WTC11 (cell line): ENCODE data around the gene CUL9. TPM values are rescaled to one million over a fixed set of nuclear protein-coding genes. Genes with fewer than 3 reads are reported as not detected.
A peak's percentile ranks its signal among the peaks of the same experiment; 100 is the strongest.

Experiments used
- ATAC-seq: fragments of 200-7000 bp; cut with Tn5 transposase; 2 replicates; pipeline ENCODE4 v1.10.0; 2021; ENCODE audit warnings: mild to moderate bottlenecking, moderate library complexity
- CTCF ChIA-PET: fragments of 300-600 bp; sonication (Branson Sonifier 250); formaldehyde crosslinking; loops from one replicate; lab custom pipeline; 2021; ENCODE audit warnings: antibody characterized with exemption; lab: Charles Lee
- POLR2A ChIA-PET: fragments of 350-600 bp; sonication (Branson Sonifier 250); formaldehyde crosslinking; loops from one replicate; lab custom pipeline; 2021; ENCODE audit warnings: antibody characterized with exemption; lab: Charles Lee
- DNase-seq: peaks from one replicate; pipeline ENCODE4 v3.0.0; 2021; ENCODE audit warnings: low spot score
- H3K27ac Mint-ChIP-seq: 2 replicates; pipeline ENCODE4 v1.8.0; 2021; ENCODE audit warnings: mixed read lengths
- H3K27me3 Mint-ChIP-seq: 2 replicates; pipeline ENCODE4 v1.8.0; 2021; ENCODE audit warnings: low read depth, mild to moderate bottlenecking, moderate library complexity, mixed read lengths
- H3K36me3 Mint-ChIP-seq: 2 replicates; pipeline ENCODE4 v1.8.0; 2021; ENCODE audit warnings: mixed read lengths
- H3K4me1 Mint-ChIP-seq: 2 replicates; pipeline ENCODE4 v1.8.0; 2022; ENCODE audit warnings: mixed read lengths
- H3K4me3 Mint-ChIP-seq: 2 replicates; pipeline ENCODE4 v1.8.0; 2021; ENCODE audit warnings: mild to moderate bottlenecking, moderate library complexity, mixed read lengths
- H3K9me3 Mint-ChIP-seq: 2 replicates; pipeline ENCODE4 v1.8.0; 2021; ENCODE audit warnings: mixed read lengths
- AFF4 ChIP-seq: sonication (generic); formaldehyde crosslinking; IDR thresholded peaks from 2 replicates; pipeline ENCODE4 v1.8.1; 2023; ENCODE audit warnings: mild to moderate bottlenecking, missing genetic modification reagents, borderline replicate concordance
- E2F1 ChIP-seq: sonication (generic); formaldehyde crosslinking; IDR thresholded peaks from 2 replicates; pipeline ENCODE4 v1.8.0; 2022; ENCODE audit warnings: mild to moderate bottlenecking, missing genetic modification reagents
- ETV6 ChIP-seq: sonication (generic); formaldehyde crosslinking; IDR thresholded peaks from 2 replicates; pipeline ENCODE4 v1.8.1; 2022; ENCODE audit warnings: mild to moderate bottlenecking, missing genetic modification reagents
- IRF1 ChIP-seq: sonication (generic); formaldehyde crosslinking; IDR thresholded peaks from 2 replicates; pipeline ENCODE4 v1.8.0; 2023; ENCODE audit warnings: missing genetic modification reagents
- JAZF1 ChIP-seq: fragments of 250-450 bp; sonication (Bioruptor Pico); IDR thresholded peaks from 2 replicates; pipeline ENCODE4 v1.9.0; 2021; ENCODE audit warnings: moderate library complexity, mild to moderate bottlenecking, inconsistent platforms
- MAX ChIP-seq: sonication (generic); formaldehyde crosslinking; IDR thresholded peaks from 2 replicates; pipeline ENCODE4 v1.8.0; 2022; ENCODE audit warnings: mild to moderate bottlenecking, missing genetic modification reagents
- NFATC4 ChIP-seq: fragments of 250-450 bp; sonication (Bioruptor Pico); IDR thresholded peaks from 2 replicates; pipeline ENCODE4 v1.9.0; 2021; ENCODE audit warnings: mild to moderate bottlenecking
- SMAD3 ChIP-seq: sonication (generic); formaldehyde crosslinking; IDR thresholded peaks from 2 replicates; pipeline ENCODE4 v1.8.0; 2022; ENCODE audit warnings: missing genetic modification reagents, mild to moderate bottlenecking, borderline replicate concordance
- SOX15 ChIP-seq: fragments of 250-450 bp; sonication (Bioruptor Pico); IDR thresholded peaks from 2 replicates; pipeline ENCODE4 v1.9.0; 2021; ENCODE audit warnings: mild to moderate bottlenecking
- SP1 ChIP-seq: sonication (generic); formaldehyde crosslinking; conservative IDR thresholded peaks from 2 replicates; pipeline ENCODE4 v1.8.1; 2022; ENCODE audit warnings: missing genetic modification reagents
- STAT6 ChIP-seq: sonication (generic); formaldehyde crosslinking; conservative IDR thresholded peaks from 2 replicates; pipeline ENCODE4 v1.8.1; 2023; ENCODE audit warnings: mild to moderate bottlenecking, low read depth, missing genetic modification reagents, moderate library complexity
- TEAD1 ChIP-seq: sonication (generic); formaldehyde crosslinking; IDR thresholded peaks from 2 replicates; pipeline ENCODE4 v1.8.0; 2022; ENCODE audit warnings: mild to moderate bottlenecking, missing genetic modification reagents
- USF1 ChIP-seq: sonication (generic); formaldehyde crosslinking; IDR thresholded peaks from 2 replicates; pipeline ENCODE4 v1.8.0; 2022; ENCODE audit warnings: mild to moderate bottlenecking, missing genetic modification reagents
- ZNF121 ChIP-seq: sonication (generic); formaldehyde crosslinking; IDR thresholded peaks from 2 replicates; pipeline ENCODE4 v1.8.0; 2023; ENCODE audit warnings: missing genetic modification reagents
- ZNF263 ChIP-seq: sonication (generic); formaldehyde crosslinking; IDR thresholded peaks from 2 replicates; pipeline ENCODE4 v1.8.1; 2022; ENCODE audit warnings: low read depth, mild to moderate bottlenecking, moderate library complexity, missing genetic modification reagents
- ZNF423 ChIP-seq: fragments of 250-450 bp; sonication (Bioruptor Pico); IDR thresholded peaks from 2 replicates; pipeline ENCODE4 v2.1.2; 2022; ENCODE audit warnings: mild to moderate bottlenecking, moderate library complexity
- ZNF512 ChIP-seq: sonication (generic); formaldehyde crosslinking; IDR thresholded peaks from 2 replicates; pipeline ENCODE4 v1.8.1; 2022; ENCODE audit warnings: missing genetic modification reagents, borderline replicate concordance
- ZNF671 ChIP-seq: fragments of 250-450 bp; sonication (Bioruptor Pico); IDR thresholded peaks from 2 replicates; pipeline ENCODE4 v1.8.0; 2021; ENCODE audit warnings: mild to moderate bottlenecking
- total RNA-seq: library from RNA; stranded (reverse); gene quantifications from 3 replicates; pipeline ENCODE4 v1.2.3, GENCODE V29; 2021

CUL9 gene
- total RNA-seq, 1 experiment from 2014 or later: 15.2 TPM

- ChIA-PET POLR2A (no interaction called here), CTCF (no interaction called here)
- no peaks in the 10 kb centered on the region for H3K36me3 Mint-ChIP-seq
- DNase-seq: no peak
- no peaks in the 10 kb centered on the region for H3K9me3 Mint-ChIP-seq
- peaks cover 4% of the 10 kb centered on the region; the same call in 1 of the 2 replicates for H3K4me1 Mint-ChIP-seq
- peaks cover 47% of the 10 kb centered on the region for H3K27me3 Mint-ChIP-seq
- H3K27ac Mint-ChIP-seq: no peak overlapping the region
- ATAC-seq: no peak
- peak; percentile 93 for TF ChIP-seq ZNF512
- no peak for TF ChIP-seq ETV6 (CRISPR knock-in tag)
- H3K4me3 Mint-ChIP-seq: no peak overlapping the region
Observed at GRCh38 chr6:43231735-43232450, 49.9 kb downstream of the CUL9 start.

GRCh38 chr6:43235841-43236240, 53.8 kb downstream of the CUL9 start:
- TF ChIP-seq SMAD3 (no peak), TEAD1 (CRISPR knock-in tag) (no peak), ZNF263 (CRISPR knock-in tag) (no peak), ZNF121 (CRISPR knock-in tag) (no peak), MAX (CRISPR knock-in tag) (no peak), ZNF423 (CRISPR knock-in tag) (no peak), SP1 (CRISPR knock-in tag) (no peak)
- no peak for DNase-seq
- Mint-ChIP-seq H3K36me3 (no peaks in the 10 kb centered on the region), H3K27me3 (peaks cover 42% of the 10 kb centered on the region), H3K27ac (no peak overlapping the region), H3K4me3 (no peak overlapping the region), H3K9me3 (peaks cover 4% of the 10 kb centered on the region; the same call in 1 of the 2 replicates), H3K4me1 (no peaks in the 10 kb centered on the region)
- POLR2A ChIA-PET: no interaction called here
- CTCF ChIA-PET: no interaction called here
- ATAC-seq: no peak

- peaks cover 4% of the 10 kb centered on the region; the same call in 1 of the 2 replicates for H3K9me3 Mint-ChIP-seq
- no peak for ATAC-seq
- peaks cover 22% of the 10 kb centered on the region for H3K27me3 Mint-ChIP-seq
- ChIA-PET CTCF (interaction anchor here (1.1 to 2.0 kb wide), 3 partner anchors 9 to 69 kb away, joined by 4 to 23 read pairs (median 4); partner anchors contain the start of genes CRIP3 and DNPH1), POLR2A (no interaction called here)
- no peak overlapping the region for H3K4me3 Mint-ChIP-seq
- no peaks in the 10 kb centered on the region for H3K36me3 Mint-ChIP-seq
- no peaks in the 10 kb centered on the region for H3K4me1 Mint-ChIP-seq
- no peak for TF ChIP-seq AFF4
- no peak for TF ChIP-seq ETV6 (CRISPR knock-in tag)
- no peak for TF ChIP-seq SOX15
- no peak for TF ChIP-seq ZNF512
- no peak for TF ChIP-seq NFATC4
- no peak for TF ChIP-seq IRF1 (CRISPR knock-in tag)
- no peak for TF ChIP-seq USF1
- TF ChIP-seq E2F1: no peak
- TF ChIP-seq ZNF121 (CRISPR knock-in tag): no peak
- TF ChIP-seq JAZF1: no peak
- no peak for TF ChIP-seq STAT6 (CRISPR knock-in tag)
- TF ChIP-seq ZNF671 (CRISPR knock-in tag): no peak
- DNase-seq: no peak
- no peak overlapping the region for H3K27ac Mint-ChIP-seq
Observed at GRCh38 chr6:43239054-43239453, 57.1 kb downstream of the CUL9 start.
